Spleen (tissue), 11 donors: ENCODE measurements around the gene EML6. TPM values are rescaled to one million over a fixed set of nuclear protein-coding genes. Genes with fewer than 3 reads are reported as not detected.

Experiments
- DNase-seq: peaks from one replicate; pipeline ENCODE4 v3.0.0-alpha.2; 2020
- H3K27ac ChIP-seq, 8 donors: fragments of 200-600 bp; sonication (generic) in 7 of 8; 1 replicate in 4 of 8; 2 replicates in 4 of 8; pipeline versions ENCODE4 v1.5.0 to v1.8.0; 2016 to 2021; ENCODE audit warnings: inconsistent platforms in 4 of 8, mild to moderate bottlenecking in 4 of 8, moderate library complexity in 1 of 8
- H3K27me3 ChIP-seq, 7 donors: fragments of 200-600 bp; sonication (generic) in 6 of 7; replicated peaks in 1 of 7; 1 replicate in 4 of 7; 2 replicates in 3 of 7; pipeline versions ENCODE4 v1.5.0 to v1.8.0; 2016 to 2021; ENCODE audit warnings: inconsistent platforms in 3 of 7, mild to moderate bottlenecking in 1 of 7
- H3K36me3 ChIP-seq, 6 donors: fragments of 200-600 bp; sonication (generic) in 5 of 6; 1 replicate in 4 of 6; 2 replicates in 2 of 6; pipeline versions ENCODE4 v1.5.0 to v1.8.0; 2016 to 2021; ENCODE audit warnings: inconsistent platforms in 2 of 6
- H3K4me1 ChIP-seq, 6 donors: fragments of 200-600 bp; sonication (generic) in 5 of 6; 1 replicate in 3 of 6; 2 replicates in 3 of 6; pipeline versions ENCODE4 v1.5.0 to v1.8.0; 2016 to 2021; ENCODE audit warnings: inconsistent platforms in 3 of 6
- H3K4me3 ChIP-seq, 8 donors: fragments of 200-600 bp; sonication (generic) in 7 of 8; 1 replicate in 4 of 8; 2 replicates in 4 of 8; pipeline versions ENCODE4 v1.5.0 to v1.8.0; 2016 to 2021; ENCODE audit warnings: inconsistent platforms in 4 of 8, mild to moderate bottlenecking in 4 of 8, moderate library complexity in 2 of 8
- H3K9me3 ChIP-seq, 8 donors: fragments of 200-600 bp; sonication (generic) in 7 of 8; 1 replicate in 4 of 8; 2 replicates in 4 of 8; pipeline versions ENCODE4 v1.5.0 to v1.8.0; 2016 to 2021; ENCODE audit warnings: inconsistent platforms in 4 of 8
- CTCF ChIP-seq, 11 experiments: fragments of 200-600 bp in 7 of 11; fragments of 450-650 bp in 4 of 11; sonication (generic) in 4 of 11; IDR thresholded peaks in 8 of 11; conservative IDR thresholded peaks in 3 of 11; 1 replicate in 7 of 11; 2 replicates in 4 of 11; pipeline versions ENCODE4 v1.4.0 to v1.8.0; 2016 to 2021; ENCODE audit warnings: antibody characterized with exemption in 11 of 11, inconsistent platforms in 4 of 11, mild to moderate bottlenecking in 1 of 11
- POLR2A ChIP-seq, 3 donors: fragments of 450-650 bp; IDR thresholded peaks; one replicate each; pipeline ENCODE4 v1.5.1; 2017; ENCODE audit warnings: antibody characterized with exemption in 3 of 3, mild to moderate bottlenecking in 1 of 3
- POLR2AphosphoS5 ChIP-seq, 3 donors: sonication (generic); formaldehyde crosslinking; IDR thresholded peaks; one replicate each; pipeline ENCODE4 v1.5.1; 2017; ENCODE audit warnings: antibody characterized with exemption in 3 of 3
- WGBS, 5 donors: extraction: QIAGEN DNeasy Blood & Tissue Kit in 3 of 5; methylation state at CpG; one replicate each; pipeline versions ENCODE4 v1.1.5 to v1.1.7; 2013 to 2018; 5-methylcytosine and 5-hydroxymethylcytosine counted together
- intact Hi-C: fragments of 100-400 bp; cut with DNase I; formaldehyde crosslinking; loops from one replicate; pipeline ENCODE4 v1.15.0; 2023; ENCODE audit warnings: low total_unique reads
- polyA plus RNA-seq, 3 donors: library from polyadenylated mRNA; stranded (reverse); fragments of 200-250 nt; gene quantifications; one replicate each; pipeline ENCODE4 v1.2.1, GENCODE V29; 2013
- total RNA-seq, 7 donors: library from RNA; depleted of rRNA in 3 of 7; stranded (reverse); fragments of >200 nt in 3 of 7; fragmentation: NEBNext Ultra II Directional in 4 of 7; extraction: Animal tissue kit (Norgen Biotek cat#: 25700) in 4 of 7; gene quantifications; one replicate each; pipeline versions ENCODE4 v1.1.0 to v1.2.1, GENCODE V29; 2016 to 2021
- donor health status: healthy with polysubstance abuse.
- donor health status: DM: no; HTN: no; CAD: no; lungs with moderate emphysema.
- donor health status: DM: no; HTN: no; CAD: no.
- donor health status: Bipolar disorder and iron deficiency.
- donor health status: healthy.
- donor health status: DM: no; HTN: no; CAD: no.
- donor health status: DM: yes; HTN: yes; CAD: no.

The EML6 gene
- total and polyA plus RNA-seq, 10 donors, result 4.7 to 18.2 (median 7.6) TPM

GRCh38 chr2:54997826-54998225, 274.4 kb downstream of the EML6 start:
- no peaks in the 10 kb centered on the region for H3K36me3 ChIP-seq
- no peak overlapping the region for H3K4me3 ChIP-seq
- intact Hi-C loops, result no loop called here
- H3K27ac ChIP-seq, result no peak overlapping the region
- H3K9me3 ChIP-seq, result no peaks in the 10 kb centered on the region
- DNase-seq, result no peak
- no peaks in the 10 kb centered on the region for H3K27me3 ChIP-seq
- H3K4me1 ChIP-seq, result peaks cover 6 to 100% (median 66%) of the 10 kb centered on the region in 6 donors
- 91 to 98% (median 97%) methylated on average over 1 of the region's 1 CpG for WGBS, 5 donors
- TF ChIP-seq POLR2A (IDR thresholded peaks at IDR 0.05) (no peak), CTCF (IDR thresholded peaks at IDR 0.05 in 8 of 11, conservative IDR thresholded peaks at IDR 0.05 in 3 of 11) (no peak), POLR2AphosphoS5 (IDR thresholded peaks at IDR 0.05) (no peak)

GRCh38 chr2:54999182-54999581, 275.7 kb downstream of the EML6 start:
- no peaks in the 10 kb centered on the region for H3K27me3 ChIP-seq
- intact Hi-C loops, result no loop called here
- 19 to 27% (median 21%) methylated on average over 3 of the region's 3 CpGs for WGBS, 5 donors

DNA sequence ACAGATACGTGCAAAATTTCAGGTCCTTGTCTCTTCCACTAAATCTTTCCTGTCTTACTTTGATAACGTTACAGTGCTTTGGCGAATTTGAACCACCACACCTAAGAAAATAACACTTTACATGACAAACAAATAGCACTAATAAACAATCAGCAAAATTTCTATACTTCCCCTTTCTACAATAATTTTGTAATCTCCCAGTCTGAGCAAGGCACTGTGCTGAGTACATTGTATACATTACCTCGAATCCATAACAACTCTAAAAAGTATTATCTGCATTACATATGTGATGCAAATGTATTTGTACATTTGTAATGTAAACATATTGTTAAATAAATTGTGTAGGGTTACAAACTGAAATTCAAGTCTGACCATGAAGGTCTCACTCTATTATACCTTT, 276.9 kb downstream of the EML6 start:
- Histone ChIP-seq H3K27ac (peak overlapping the region in 3 of 8 donors; percentile 9 to 36 (median 16)), H3K4me1 (peaks cover 4 to 100% (median 62%) of the 10 kb centered on the region in 6 donors), H3K4me3 (no peak overlapping the region), H3K36me3 (no peaks in the 10 kb centered on the region), H3K9me3 (no peaks in the 10 kb centered on the region), H3K27me3 (no peaks in the 10 kb centered on the region)
- intact Hi-C loops, result no loop called here
- TF ChIP-seq POLR2A (IDR thresholded peaks at IDR 0.05), result no peak
- TF ChIP-seq CTCF (IDR thresholded peaks at IDR 0.05 in 8 of 11, conservative IDR thresholded peaks at IDR 0.05 in 3 of 11), result no peak
- no peak for TF ChIP-seq POLR2AphosphoS5 (IDR thresholded peaks at IDR 0.05)
- WGBS, 5 donors, result 46 to 58% (median 53%) methylated on average over 4 of the region's 4 CpGs
- no peak for DNase-seq

More at GRCh38 chr2:54999182-54999581, 275.7 kb downstream of the EML6 start:
- H3K27ac ChIP-seq, result no peak overlapping the region
- H3K4me3 ChIP-seq, result no peak overlapping the region
- no peaks in the 10 kb centered on the region for H3K9me3 ChIP-seq
- H3K4me1 ChIP-seq, result peaks cover 6 to 100% (median 71%) of the 10 kb centered on the region in 6 donors
- H3K36me3 ChIP-seq, result no peaks in the 10 kb centered on the region
- no peak for DNase-seq
- TF ChIP-seq POLR2AphosphoS5 (IDR thresholded peaks at IDR 0.05), result no peak
- TF ChIP-seq CTCF (IDR thresholded peaks at IDR 0.05 in 8 of 11, conservative IDR thresholded peaks at IDR 0.05 in 3 of 11), result no peak
- no peak for TF ChIP-seq POLR2A (IDR thresholded peaks at IDR 0.05)

DNA sequence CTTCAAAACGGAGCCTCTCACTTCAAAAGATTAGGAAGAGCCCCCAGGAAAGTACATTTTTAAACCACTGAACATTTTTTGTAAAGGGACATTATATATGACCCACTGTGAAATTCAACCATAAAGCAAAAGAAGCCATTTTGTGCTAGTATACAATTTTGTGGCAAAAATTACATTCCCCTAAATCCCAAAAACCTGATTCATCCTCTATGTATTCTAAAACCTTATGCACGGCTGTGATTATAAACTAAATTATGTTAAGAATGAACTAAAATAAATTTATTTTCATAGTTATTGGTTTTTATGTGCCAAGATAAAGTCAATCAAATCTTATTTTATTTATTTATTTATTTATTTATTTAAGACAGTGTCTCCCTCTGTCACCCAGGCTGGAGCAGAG, 278.3 kb downstream of the EML6 start:
- 47 to 85% (median 71%) methylated on average over 2 of the region's 2 CpGs for WGBS, 5 donors
- no peak for DNase-seq
- Histone ChIP-seq H3K9me3 (no peaks in the 10 kb centered on the region), H3K36me3 (no peaks in the 10 kb centered on the region), H3K27ac (no peak overlapping the region), H3K4me1 (peaks cover 7 to 100% (median 63%) of the 10 kb centered on the region in 6 donors), H3K27me3 (no peaks in the 10 kb centered on the region), H3K4me3 (no peak overlapping the region)
- intact Hi-C loops, result no loop called here
- TF ChIP-seq POLR2AphosphoS5 (IDR thresholded peaks at IDR 0.05), result no peak
- TF ChIP-seq CTCF (IDR thresholded peaks at IDR 0.05 in 8 of 11, conservative IDR thresholded peaks at IDR 0.05 in 3 of 11), result no peak
- no peak for TF ChIP-seq POLR2A (IDR thresholded peaks at IDR 0.05)
